NCI-H2107 (cell line): ENCODE measurements around the gene CHCHD6.

Source experiments
- DNase-seq: peaks from one replicate; lab custom pipeline; 2025; lab: John Stamatoyannopoulos, UW

Gene CHCHD6

DNA sequence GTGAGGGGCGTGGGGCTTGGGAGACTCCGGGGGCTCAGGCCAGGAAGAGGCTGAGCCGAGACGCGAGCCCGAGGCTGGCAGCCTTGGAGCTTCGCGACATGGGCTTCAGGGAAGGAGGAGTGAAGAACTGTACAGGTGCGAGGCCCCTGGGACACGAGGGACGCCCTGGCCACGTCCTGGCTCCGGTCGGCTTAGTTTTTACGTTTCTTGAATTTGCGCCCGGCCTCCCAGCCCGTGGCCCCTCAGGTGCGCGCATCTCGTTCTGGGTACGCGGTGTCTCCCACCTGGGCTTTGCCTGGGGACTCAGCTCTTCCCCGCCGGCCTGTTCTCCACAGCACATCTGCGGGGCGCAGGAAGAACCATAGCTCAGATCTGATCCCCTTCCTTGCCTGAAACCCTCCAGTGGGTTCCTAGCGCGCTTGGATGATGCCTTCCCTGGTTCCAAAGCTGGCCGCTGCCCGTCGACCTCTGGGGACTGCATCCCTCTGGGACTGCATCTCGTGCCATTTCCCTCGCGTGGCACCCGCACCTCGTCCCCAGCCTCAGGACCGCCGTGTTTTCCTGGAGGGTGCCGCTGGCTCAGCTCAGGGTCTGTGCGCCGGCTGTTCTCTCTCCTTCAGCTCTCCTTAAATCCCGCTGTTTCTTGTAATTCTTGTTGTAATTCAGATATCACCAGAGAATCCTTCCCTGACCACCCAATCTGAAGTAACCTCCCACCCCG is 614 bp downstream of the CHCHD6 start:
- no peak for DNase-seq

DNA sequence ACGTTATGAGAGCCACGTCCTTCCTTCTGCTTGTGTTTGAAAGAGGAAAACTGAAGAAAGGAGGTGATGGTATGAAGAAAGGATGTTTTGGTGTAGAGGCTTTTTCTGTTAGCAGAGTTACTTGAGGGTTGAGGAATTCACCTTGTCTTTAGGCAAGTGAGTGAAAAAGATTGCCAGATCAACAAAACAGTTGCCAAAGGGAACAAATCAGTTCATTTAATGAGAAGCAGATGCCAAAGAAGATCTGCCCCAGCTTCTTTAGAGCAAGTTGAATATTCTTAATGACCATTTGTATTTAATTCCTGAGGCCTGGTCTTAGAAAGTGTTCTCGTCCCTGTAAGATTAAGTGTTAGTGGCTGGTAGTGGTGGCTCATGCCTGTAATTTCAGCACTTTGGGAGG is 2.6 kb downstream of the CHCHD6 start:
- DNase-seq: no peak

DNA sequence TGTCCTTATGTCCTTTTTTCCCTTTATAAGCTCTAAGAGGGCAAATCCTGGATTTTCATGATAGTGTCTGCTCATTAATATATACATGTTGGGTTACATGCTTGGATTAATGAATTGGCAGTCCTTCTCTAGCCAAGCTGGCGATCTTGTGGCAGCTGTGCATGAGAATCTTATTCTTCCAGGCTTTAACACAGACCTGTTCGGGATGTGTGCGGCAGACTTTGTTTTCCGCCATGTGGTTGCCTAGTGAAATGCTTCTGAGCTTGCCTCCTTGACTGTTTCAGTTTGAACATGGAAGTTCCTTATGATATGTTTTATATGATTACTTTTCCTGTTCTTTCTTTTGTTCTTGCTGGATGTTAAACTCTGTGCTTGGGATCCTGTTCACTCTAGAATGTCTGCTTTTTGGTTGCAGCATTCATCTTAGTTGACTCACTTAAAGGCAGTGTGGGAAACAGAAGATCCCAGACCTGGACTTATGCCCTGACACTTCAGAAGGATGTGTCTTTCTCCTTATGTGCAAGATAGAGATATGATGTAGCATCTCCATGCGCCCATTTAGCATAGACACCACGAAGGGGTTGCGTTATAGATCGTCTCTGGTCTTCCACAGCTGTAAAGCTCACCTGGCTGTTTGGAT is 7.2 kb downstream of the CHCHD6 start:
- DNase-seq: no peak

DNA sequence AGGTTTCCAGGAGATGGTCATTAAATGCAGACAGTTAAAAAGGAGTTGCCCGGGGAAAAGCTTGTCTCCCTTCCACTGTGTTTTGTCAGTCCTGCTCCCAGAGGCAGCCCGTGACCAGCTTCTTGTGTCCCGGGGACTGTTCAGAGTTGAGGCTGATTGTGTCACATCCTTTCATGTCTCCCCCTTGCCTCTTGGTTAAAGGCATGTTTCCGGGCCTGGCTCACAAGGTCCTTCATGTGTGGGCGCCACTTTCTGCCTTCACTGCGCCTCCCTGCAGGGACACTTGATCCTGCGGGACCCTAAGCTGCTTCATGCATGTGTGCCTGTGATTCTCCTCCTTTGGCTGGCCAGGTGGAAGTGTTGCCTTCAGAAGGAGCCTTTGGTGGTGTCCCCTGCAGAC is 9.2 kb downstream of the CHCHD6 start:
- no peak for DNase-seq

DNA sequence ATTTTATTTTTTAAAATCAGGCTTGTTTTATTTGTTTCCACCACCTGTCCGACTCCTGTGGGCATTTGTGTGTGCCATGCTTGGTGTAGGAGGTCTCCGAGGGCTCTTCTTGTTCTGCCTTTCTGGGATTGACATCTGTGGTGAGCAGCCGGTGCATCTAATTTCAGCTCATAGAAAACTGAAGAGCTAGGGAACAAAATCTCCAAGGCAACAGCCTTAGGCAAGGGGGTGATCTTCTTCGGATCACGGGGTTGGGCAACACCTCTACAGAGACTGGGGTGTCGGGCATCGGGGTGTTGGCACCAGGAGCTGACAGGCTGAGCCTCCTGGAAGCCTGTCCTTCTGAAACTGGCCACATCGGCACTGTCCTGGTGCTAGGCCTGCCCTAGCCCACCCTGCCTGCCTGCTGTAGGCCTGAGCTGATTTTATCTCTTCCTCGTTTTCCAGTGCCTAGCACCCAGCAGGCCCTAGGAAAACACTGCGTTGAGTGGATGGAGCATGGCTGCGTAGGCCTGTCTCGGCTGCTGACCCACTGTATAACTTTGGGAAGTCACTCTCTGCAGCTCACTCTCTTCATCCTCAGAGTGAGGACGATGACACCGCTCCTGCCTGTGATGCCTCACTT is 10.3 kb downstream of the CHCHD6 start:
- DNase-seq: no peak

DNA sequence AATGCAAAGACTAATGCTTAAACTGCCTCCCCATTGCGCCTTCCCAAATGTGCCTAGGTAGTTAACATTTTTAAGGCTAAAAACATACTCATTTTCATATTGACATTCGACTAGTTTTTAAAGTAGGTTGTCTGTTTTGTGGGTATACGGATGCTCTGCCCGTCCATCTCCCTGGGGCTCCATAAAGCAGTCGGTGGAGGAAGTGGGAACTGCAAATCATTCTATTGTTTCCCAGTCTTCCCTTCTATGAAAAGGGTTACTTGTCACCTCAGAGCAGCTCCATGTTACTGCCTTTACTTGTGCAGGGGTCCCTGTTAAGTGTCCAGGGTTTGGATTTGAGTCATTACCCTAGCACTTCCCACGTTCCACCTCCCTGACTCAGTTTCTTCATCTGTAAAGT is 10.9 kb downstream of the CHCHD6 start:
- no peak for DNase-seq

DNA sequence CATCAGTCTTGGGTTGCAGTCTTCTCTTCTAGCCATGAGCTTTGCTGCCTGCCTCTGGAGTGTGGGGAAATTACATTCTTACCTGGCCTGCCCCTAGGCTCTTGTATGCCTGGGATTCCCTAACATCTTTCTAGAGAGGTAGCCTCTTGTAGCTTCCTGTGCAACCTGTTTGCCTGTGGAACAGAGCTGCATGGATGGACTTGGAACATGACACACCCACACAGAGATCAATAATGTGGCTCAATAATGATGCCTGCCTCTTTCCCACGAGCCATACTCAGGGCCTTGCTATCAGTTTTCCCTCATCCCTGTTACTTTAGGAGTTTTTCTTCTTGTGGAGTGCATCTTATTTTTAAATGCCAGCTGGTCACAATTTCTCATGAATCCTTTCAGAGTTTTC is 11.4 kb downstream of the CHCHD6 start:
- no peak for DNase-seq

DNA sequence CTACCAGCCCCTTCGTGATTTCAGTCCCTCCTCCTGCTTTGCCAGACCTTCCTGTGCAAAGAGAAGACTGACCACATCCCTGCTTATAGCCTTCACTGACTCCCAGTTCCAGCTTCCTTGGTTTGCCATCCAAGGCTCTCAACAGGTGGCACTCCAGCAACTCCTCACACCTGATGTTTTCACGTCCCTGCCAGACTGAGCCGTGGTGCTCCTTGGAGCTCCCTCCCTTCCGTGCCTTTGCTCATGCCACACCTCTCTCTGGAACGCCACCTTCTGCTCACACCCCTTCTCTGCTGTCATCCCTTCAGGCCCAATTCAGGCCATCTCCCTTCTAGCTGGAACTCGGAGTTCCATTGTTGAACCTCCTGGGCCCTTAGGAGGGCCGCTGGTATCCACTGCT is 12.0 kb downstream of the CHCHD6 start:
- DNase-seq: no peak

DNA sequence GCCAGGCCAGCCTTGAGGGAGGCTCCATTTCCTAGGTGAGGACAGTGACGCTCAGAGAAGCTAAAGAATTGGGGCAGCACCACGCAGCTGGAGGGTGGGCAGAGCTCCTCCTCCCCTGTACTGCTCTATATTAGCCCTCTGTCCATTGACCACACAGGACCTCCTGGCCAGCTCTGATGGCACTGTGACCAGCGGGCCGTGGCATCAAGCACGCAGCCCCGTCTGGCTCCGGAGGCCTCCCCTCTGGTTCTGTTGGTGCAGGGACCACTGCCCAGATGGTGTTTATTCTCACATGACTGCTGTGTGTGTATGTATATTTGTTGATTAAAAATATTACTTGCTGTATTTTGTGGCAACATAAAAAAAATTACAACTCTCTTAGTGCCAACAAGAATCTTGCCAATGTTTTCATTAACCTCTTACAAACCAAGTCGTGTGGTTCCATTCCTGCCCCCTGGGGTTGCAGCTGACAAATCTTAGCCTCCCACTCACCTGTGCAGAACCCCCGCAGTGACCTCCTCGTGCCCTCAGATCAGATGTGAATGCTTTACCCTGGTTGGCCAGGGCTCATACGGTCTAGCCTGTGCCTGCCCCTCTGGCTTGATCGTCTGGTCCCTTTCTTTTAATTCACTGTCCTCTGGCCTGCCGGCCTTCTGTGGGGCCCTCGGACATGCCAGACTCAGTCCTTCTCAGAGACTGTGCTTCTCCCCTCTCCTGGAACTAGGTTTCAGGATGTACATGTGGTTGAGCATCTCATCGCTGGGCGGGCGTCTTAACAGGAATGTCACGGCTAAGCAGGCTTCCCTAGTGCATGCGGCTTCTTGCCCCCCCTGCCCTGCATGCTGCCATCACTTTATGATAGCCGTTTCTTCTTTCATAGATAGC is 14.8 kb downstream of the CHCHD6 start:
- no peak for DNase-seq

DNA sequence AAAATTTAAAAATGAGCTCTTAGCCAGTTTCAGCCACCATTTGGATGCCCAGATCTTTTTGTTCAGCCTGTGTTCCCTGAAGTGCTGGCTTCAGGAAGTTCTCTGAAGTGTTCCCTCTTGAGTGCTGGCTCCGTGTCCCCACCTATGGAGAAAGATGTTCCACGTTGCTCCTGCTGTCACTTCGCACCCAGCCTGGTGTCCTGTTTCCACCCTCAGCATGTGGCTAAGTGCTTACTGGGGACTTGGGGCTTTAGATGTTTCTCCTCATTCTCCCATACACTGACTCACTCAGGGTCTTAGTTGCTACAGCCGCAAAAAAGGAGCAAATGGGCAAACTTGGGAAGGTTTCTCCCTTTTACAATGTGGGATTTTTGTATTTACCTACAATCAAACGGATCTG is 16.6 kb downstream of the CHCHD6 start:
- DNase-seq: no peak

DNA sequence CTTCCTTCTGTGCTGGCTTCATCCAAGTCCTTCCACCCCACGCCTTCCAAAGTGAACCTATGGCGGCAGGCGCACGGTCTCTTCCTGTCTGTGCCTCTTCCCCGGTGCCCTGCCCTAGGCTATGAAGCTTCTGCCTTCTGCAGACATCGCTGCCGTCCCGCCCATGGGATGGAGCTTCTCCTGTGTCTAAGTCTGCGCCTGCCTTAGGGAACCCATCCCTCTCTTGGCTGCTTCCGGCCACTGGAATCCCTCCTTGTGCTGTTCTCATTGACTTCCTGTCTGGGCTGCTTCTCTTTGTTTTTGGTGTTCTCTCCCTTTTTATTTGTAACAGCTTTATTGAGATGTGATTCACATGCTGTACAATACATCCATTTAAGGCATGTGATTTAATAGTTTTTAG is 17.2 kb downstream of the CHCHD6 start:
- no peak for DNase-seq

DNA sequence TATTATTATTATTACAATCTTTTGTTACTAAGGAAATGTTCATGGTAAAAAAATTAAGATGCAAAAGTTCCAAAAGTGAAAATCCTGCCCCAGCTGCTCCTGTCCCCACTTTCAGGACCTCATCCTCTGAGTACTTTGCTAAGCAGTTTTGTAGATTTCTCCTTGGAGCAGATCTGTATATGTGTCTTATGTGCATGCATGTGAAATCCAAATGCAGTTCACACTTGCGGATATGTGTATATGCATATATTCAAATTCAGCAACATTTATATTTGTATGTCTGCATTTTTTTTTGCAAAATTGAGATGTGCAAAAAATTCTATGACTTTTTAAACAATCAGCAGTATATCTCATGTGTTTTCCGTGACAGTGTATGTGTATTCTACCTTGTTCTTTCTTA is 19.2 kb downstream of the CHCHD6 start:
- DNase-seq: no peak

DNA sequence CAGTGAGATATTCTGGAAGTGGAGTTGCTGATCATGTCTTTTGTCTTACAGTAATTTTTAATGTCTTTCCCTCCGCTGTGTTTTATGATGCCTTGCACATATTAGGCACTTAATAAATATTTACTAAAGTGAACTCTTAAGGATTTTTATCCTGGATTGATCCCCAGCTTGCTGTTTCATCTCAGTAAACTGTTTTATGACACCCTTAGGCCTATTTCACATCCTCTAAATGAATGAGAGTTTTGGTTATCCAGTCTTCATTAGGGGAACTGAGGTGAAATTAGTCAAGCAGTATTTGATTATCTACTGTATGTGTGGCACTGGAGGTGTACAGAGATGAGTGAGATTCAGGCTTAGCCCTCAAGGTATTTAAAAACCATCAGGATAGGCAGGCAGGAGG is 19.8 kb downstream of the CHCHD6 start:
- DNase-seq: no peak

DNA sequence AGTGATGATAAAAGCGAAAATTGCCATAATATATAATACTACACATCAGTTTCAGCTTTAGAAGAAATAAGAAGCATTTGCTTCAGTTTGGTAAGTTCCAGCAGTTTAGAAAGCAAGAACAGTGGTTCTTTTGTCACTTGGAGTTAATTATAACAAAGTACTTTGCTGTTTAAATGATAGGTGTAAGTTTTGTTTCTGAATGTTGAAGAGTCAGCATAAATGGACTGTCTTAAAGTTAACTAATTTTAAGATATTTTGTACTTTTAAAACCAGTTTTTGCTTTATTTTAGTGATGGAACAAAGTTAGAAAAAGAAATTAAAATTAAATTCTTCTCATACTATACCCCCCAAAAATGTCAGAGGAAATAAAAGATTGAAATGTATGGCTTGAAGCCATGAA is 24.6 kb downstream of the CHCHD6 start:
- no peak for DNase-seq

DNA sequence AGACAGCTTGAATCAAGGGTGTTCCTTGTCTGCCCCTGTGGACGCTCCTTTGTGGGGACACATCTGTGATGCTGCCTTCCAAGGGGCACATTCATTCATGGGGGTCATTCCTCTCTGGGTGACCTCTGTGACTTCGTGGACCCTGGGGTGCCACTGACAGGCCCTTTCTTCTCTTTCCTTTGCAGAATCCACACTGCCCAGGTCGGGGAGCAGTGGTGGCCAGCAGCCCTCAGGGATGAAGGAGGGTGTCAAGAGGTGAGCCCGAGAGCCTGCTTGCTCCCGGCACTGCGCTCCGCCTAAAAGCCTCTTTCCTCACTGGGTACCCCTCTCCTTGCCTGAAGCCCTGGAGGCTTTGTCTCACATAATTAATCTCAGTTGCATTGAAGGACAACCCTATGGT is 26.3 kb downstream of the CHCHD6 start:
- DNase-seq: no peak

DNA sequence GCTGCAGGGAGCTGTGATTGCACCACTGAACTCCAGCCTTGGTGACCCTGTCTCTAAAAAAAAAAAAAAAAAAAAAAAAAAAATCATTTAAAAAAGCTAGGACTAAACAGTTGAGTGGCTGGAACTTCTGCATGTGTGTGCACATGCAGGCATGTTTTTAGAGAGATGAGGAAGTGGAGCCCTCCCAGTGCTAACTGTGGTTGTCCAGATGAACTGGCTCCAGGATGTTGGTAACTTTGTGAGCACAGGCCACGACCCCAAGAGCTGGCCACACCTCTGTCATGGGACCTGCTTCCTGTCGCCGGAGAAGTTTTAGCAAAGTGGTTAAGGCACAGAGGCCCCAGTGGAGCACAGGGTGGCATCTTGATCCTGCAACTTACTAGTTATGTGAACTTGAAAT is 27.0 kb downstream of the CHCHD6 start:
- no peak for DNase-seq

DNA sequence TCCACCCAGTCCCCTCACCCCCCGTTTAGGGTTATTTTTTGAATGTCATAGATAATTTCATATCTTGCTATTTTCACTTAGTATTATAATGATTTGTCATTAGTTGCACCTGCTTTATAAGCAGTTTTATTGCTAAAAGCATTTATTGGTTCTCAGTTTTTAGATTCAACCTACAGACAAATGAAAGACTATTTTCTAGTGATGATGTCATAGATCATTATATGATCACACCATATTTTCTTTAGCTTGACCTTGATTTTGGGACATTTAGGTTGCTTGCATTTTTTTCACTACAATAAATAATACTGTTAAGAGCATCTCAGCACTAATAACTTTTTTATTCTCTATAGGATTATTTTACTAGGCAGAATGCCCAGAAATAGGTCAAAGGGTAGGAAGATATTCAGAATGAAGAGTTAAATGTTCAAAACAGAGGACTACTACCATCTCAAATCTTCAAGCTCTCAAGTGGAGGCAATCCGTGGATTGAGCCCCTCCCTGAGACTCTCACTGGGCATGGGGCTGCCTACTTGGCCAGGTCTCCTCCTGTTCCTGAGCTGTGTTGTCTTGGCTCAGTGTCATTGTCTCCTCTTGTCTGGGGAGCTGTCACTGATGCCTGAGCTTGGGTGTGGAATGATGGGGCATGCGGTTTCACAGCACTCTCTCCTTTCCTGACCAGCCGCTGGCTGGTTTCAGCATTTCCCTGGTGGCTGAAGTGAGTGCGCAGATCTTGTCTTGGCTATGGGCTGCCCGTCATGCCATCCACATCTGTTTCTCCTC is 28.4 kb downstream of the CHCHD6 start:
- DNase-seq: no peak

DNA sequence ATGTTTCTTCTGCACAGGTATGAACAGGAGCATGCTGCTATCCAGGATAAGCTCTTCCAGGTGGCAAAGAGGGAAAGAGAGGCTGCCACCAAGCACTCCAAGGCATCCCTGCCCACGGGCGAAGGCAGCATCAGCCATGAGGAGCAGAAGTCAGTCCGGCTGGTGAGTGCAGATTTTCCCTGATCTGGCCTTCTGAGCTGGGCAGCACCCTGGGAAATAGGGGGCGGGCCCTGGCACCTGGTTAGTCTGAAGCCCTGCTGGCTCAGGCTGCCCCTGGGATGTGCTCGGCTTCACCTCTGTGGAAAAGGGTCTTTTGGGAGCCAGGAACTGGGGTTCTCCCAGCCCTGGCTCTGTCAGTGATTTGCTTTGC is 29.0 kb downstream of the CHCHD6 start:
- DNase-seq: no peak

DNA sequence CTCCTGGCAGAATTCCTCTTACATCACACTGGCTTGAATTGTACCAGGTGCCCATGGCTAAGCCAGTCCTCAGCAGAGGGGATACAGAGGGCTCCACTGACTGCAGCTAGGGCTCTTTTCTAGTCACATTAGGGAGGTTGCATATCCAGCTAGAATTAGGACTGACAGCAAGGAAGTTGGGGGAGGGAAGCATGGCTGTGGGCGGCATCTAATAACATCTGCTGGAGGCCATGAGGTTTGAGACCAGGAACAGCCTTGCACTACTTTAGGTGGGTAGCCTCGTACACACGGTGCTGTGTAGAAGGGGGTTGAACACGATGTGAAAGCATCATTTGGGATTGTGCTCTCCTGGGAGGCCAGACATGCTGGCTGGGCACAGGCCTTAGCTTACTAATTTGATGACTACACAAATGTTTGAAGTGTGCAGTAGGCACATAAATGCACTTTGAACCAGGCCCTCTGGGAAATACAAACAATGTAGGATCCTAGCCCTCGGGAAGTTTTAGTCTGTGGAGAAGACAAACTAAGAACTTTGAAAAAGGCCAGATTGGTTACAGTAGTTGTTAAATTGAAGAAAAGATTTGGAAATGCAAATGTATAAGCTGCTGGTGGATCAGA is 30.2 kb downstream of the CHCHD6 start:
- DNase-seq: no peak

DNA sequence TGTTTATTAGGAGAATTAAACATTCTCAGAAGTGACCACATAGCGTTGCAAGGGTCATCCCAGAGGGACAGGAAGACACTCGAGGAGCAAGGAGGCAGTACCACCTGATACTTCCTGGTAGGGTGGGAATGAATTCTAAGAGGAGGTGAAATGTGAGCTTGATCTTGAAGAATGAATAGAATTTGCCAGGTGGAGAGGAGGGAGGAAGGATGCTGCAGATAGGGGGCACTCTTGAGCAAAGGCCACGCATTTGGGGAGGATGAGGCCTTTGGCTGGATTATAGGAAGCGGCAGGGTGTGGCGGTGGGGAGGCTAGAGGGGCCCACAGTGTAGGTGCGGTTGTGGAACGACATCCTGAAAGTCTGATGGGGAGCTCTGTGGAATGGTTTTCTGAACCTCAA is 33.5 kb downstream of the CHCHD6 start:
- no peak for DNase-seq

DNA sequence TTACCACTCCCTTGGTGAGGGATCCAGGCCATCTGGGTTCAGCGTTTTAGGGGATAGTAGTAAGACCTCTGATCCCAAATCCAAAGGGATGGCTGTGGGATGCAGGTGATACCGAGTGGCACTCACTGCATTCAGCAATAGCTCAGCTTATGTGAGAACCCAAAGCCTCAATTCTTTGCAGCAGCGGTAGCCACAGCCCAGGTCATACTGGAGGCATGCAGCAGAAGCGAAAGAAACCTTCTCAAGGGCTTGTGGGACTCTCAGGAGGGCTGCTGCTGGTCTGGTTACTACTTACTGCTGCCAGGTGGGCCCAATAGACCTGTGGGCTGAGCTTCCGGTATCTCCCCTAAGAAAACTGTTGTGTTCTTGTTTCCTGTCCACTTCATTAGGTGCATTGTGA is 38.0 kb downstream of the CHCHD6 start:
- DNase-seq: no peak

DNA sequence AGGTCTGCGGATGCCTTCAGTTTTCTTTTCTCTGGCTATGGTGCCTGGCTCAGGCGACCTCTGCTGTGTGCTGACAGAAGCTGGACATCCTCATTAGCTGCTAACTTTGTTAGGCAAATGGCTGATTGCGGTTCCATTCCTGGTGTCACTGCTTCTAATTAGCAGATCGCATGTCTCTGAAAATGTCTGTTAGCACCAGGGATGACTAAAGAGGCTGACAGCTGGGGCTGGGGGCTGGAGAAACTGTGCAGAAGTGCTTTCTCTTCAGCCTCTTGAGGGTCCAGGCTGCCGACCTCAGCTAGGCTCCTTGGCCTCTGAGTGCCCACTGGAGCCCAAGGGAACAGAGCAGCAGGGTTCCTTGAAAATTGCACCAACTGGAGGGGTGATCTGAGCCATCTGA is 39.3 kb downstream of the CHCHD6 start:
- DNase-seq: no peak
